ENCODE data around the gene ASCL4. TPM values are rescaled to one million over a fixed set of nuclear protein-coding genes. Genes with fewer than 3 reads are reported as not detected.
A peak's percentile ranks its signal among the peaks of the same experiment; 100 is the strongest.

Gene ASCL4
- total RNA-seq, 1 experiment from 2014 or later, result not detected

DNA sequence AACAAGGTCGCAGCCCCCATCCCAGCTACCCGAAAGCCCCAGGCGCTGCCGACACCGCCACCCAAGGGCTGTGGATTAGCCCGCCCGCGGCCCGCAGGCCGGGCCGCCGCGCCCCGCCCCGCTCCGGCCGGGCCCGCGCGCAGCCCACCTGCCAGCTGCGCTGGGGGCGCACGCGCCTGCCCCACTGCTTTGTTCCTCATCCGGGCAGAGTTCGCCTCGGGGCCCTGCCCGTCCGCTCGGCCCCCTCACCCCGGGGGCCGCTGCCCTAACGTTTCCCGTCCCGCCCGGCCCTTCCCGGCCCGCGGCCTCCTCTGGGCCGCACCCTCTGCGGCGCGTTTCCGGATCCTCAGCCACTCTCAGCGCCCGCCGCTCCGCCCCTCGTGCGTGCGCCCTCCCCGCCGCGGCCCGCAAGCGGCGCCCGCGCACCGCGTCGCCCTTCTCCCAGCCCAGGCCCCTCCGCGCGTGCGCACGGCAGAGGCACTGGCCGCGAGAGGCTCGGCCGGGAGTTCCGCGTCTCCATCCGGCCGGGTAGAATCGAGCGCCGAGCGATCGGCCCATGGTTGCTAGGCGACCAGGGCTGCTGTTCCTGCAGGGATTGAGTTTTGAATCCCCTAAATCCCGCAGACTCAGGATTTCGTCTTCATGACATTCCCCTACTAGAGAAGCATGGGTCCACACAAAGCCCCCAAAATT lies 13.5 kb upstream of the ASCL4 start, which contains the start of gene PRDM4 (continued):
- TF ChIP-seq, protein P1, sequence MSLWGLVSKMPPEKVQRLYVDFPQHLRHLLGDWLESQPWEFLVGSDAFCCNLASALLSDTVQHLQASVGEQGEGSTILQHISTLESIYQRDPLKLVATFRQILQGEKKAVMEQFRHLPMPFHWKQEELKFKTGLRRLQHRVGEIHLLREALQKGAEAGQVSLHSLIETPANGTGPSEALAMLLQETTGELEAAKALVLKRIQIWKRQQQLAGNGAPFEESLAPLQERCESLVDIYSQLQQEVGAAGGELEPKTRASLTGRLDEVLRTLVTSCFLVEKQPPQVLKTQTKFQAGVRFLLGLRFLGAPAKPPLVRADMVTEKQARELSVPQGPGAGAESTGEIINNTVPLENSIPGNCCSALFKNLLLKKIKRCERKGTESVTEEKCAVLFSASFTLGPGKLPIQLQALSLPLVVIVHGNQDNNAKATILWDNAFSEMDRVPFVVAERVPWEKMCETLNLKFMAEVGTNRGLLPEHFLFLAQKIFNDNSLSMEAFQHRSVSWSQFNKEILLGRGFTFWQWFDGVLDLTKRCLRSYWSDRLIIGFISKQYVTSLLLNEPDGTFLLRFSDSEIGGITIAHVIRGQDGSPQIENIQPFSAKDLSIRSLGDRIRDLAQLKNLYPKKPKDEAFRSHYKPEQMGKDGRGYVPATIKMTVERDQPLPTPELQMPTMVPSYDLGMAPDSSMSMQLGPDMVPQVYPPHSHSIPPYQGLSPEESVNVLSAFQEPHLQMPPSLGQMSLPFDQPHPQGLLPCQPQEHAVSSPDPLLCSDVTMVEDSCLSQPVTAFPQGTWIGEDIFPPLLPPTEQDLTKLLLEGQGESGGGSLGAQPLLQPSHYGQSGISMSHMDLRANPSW (CRISPR knock-in tag; conservative IDR thresholded peaks at IDR 0.05; ENCODE audit: low read depth), result 0 out of 2 replicates have a peak, but pooled peaks have one; percentile 67
- TF ChIP-seq ELF4 (CRISPR knock-in tag; IDR thresholded peaks at IDR 0.05; ENCODE audit: low read depth), result 0 out of 2 replicates have a peak, but pooled peaks have one; percentile 42
- 0 out of 2 replicates have a peak, but pooled peaks have one; percentile 50 for TF ChIP-seq FOXP1 (CRISPR knock-in tag; IDR thresholded peaks at IDR 0.05; ENCODE audit: borderline replicate concordance)
- peak; percentile 45; the same call in 1 of the 2 replicates for TF ChIP-seq ZNF232 (CRISPR knock-in tag; IDR thresholded peaks at IDR 0.05)
- peak; percentile 57; the same call in 1 of the 2 replicates for TF ChIP-seq TP53 (CRISPR knock-in tag; IDR thresholded peaks at IDR 0.05)
- peak; percentile 62; the same call in 1 of the 2 replicates for TF ChIP-seq FOXK1 (CRISPR knock-in tag; IDR thresholded peaks at IDR 0.05)
- TF ChIP-seq, protein P2, sequence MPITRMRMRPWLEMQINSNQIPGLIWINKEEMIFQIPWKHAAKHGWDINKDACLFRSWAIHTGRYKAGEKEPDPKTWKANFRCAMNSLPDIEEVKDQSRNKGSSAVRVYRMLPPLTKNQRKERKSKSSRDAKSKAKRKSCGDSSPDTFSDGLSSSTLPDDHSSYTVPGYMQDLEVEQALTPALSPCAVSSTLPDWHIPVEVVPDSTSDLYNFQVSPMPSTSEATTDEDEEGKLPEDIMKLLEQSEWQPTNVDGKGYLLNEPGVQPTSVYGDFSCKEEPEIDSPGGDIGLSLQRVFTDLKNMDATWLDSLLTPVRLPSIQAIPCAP (CRISPR knock-in tag; IDR thresholded peaks at IDR 0.05), result no peak
- TF ChIP-seq, protein P3, sequence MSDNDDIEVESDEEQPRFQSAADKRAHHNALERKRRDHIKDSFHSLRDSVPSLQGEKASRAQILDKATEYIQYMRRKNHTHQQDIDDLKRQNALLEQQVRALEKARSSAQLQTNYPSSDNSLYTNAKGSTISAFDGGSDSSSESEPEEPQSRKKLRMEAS (CRISPR knock-in tag; IDR thresholded peaks at IDR 0.05), result 0 out of 2 replicates have a peak, but pooled peaks have one; percentile 39
- TF ChIP-seq SP1 (CRISPR knock-in tag; conservative IDR thresholded peaks at IDR 0.05), result peak; percentile 85
- TF ChIP-seq, protein P4, sequence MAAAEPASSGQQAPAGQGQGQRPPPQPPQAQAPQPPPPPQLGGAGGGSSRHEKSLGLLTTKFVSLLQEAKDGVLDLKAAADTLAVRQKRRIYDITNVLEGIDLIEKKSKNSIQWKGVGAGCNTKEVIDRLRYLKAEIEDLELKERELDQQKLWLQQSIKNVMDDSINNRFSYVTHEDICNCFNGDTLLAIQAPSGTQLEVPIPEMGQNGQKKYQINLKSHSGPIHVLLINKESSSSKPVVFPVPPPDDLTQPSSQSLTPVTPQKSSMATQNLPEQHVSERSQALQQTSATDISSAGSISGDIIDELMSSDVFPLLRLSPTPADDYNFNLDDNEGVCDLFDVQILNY (CRISPR knock-in tag; IDR thresholded peaks at IDR 0.05), result peak; percentile 69
- TF ChIP-seq GRHL2 (CRISPR knock-in tag; IDR thresholded peaks at IDR 0.05; ENCODE audit: insufficient replicate concordance, severe bottlenecking), result no peak
- TF ChIP-seq, protein P5, sequence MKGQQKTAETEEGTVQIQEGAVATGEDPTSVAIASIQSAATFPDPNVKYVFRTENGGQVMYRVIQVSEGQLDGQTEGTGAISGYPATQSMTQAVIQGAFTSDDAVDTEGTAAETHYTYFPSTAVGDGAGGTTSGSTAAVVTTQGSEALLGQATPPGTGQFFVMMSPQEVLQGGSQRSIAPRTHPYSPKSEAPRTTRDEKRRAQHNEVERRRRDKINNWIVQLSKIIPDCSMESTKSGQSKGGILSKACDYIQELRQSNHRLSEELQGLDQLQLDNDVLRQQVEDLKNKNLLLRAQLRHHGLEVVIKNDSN (CRISPR knock-in tag; IDR thresholded peaks at IDR 0.05), result no peak
- peak; percentile 65 for TF ChIP-seq ETV6 (CRISPR knock-in tag; IDR thresholded peaks at IDR 0.05)
- no peak for TF ChIP-seq ZNF121 (CRISPR knock-in tag; IDR thresholded peaks at IDR 0.05)
- TF ChIP-seq CREM (CRISPR knock-in tag; IDR thresholded peaks at IDR 0.05), result peak; percentile 84
- no peak for TF ChIP-seq NR3C1 (CRISPR knock-in tag; conservative IDR thresholded peaks at IDR 0.05; ENCODE audit: low read depth)
- TF ChIP-seq MYBL2 (CRISPR knock-in tag; IDR thresholded peaks at IDR 0.05), result peak; percentile 59; the same call in 1 of the 2 replicates
- TF ChIP-seq CBFB (CRISPR knock-in tag; IDR thresholded peaks at IDR 0.05; ENCODE audit: low read depth), result 0 out of 2 replicates have a peak, but pooled peaks have one; percentile 84
- no peak for TF ChIP-seq SMAD3 (CRISPR knock-in tag; IDR thresholded peaks at IDR 0.05; ENCODE audit: borderline replicate concordance)
- TF ChIP-seq, protein P6, sequence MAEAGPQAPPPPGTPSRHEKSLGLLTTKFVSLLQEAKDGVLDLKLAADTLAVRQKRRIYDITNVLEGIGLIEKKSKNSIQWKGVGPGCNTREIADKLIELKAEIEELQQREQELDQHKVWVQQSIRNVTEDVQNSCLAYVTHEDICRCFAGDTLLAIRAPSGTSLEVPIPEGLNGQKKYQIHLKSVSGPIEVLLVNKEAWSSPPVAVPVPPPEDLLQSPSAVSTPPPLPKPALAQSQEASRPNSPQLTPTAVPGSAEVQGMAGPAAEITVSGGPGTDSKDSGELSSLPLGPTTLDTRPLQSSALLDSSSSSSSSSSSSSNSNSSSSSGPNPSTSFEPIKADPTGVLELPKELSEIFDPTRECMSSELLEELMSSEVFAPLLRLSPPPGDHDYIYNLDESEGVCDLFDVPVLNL (CRISPR knock-in tag; IDR thresholded peaks at IDR 0.05; ENCODE audit: borderline replicate concordance, low read depth), result no peak
- TF ChIP-seq NFATC4 (CRISPR knock-in tag; IDR thresholded peaks at IDR 0.05), result no peak
- TF ChIP-seq, protein P7, sequence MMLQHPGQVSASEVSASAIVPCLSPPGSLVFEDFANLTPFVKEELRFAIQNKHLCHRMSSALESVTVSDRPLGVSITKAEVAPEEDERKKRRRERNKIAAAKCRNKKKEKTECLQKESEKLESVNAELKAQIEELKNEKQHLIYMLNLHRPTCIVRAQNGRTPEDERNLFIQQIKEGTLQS (CRISPR knock-in tag; conservative IDR thresholded peaks at IDR 0.05), result no peak
- no peak for TF ChIP-seq NFYB (CRISPR knock-in tag; conservative IDR thresholded peaks at IDR 0.05; ENCODE audit: low read depth)
- TF ChIP-seq, protein P8, sequence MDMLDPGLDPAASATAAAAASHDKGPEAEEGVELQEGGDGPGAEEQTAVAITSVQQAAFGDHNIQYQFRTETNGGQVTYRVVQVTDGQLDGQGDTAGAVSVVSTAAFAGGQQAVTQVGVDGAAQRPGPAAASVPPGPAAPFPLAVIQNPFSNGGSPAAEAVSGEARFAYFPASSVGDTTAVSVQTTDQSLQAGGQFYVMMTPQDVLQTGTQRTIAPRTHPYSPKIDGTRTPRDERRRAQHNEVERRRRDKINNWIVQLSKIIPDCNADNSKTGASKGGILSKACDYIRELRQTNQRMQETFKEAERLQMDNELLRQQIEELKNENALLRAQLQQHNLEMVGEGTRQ (CRISPR knock-in tag; IDR thresholded peaks at IDR 0.05), result peak; percentile 56; the same call in 1 of the 2 replicates
- TF ChIP-seq, protein P9, sequence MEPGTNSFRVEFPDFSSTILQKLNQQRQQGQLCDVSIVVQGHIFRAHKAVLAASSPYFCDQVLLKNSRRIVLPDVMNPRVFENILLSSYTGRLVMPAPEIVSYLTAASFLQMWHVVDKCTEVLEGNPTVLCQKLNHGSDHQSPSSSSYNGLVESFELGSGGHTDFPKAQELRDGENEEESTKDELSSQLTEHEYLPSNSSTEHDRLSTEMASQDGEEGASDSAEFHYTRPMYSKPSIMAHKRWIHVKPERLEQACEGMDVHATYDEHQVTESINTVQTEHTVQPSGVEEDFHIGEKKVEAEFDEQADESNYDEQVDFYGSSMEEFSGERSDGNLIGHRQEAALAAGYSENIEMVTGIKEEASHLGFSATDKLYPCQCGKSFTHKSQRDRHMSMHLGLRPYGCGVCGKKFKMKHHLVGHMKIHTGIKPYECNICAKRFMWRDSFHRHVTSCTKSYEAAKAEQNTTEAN (CRISPR knock-in tag; IDR thresholded peaks at IDR 0.05), result 0 out of 2 replicates have a peak, but pooled peaks have one; percentile 24
- TF ChIP-seq NFE2L1 (CRISPR knock-in tag; IDR thresholded peaks at IDR 0.05), result no peak
